ENCODE measurements around the gene ARL5B.

GRCh38 chr10:18721067-18721466, 61.8 kb downstream of the ARL5B start:
- TF ChIP-seq CTCF (conservative IDR thresholded peaks at IDR 0.05; ENCODE audit: low read depth, low read length) (no peak), MXI1 (IDR thresholded peaks at IDR 0.05; ENCODE audit: borderline replicate concordance, low read depth, low read length) (no peak), POLR2A (IDR thresholded peaks at IDR 0.05; ENCODE audit: low read depth, low read length) (no peak), USF2 (IDR thresholded peaks at IDR 0.05; ENCODE audit: low read depth, low read length) (no peak), RAD21 (IDR thresholded peaks at IDR 0.05; ENCODE audit: low read length) (no peak), MAZ (IDR thresholded peaks at IDR 0.05; ENCODE audit: borderline replicate concordance, low read depth, low read length) (no peak), NFE2L2 (IDR thresholded peaks at IDR 0.05; ENCODE audit: low read depth, low read length) (no peak), RCOR1 (IDR thresholded peaks at IDR 0.05; ENCODE audit: insufficient replicate concordance, low read length) (no peak), SMC3 (IDR thresholded peaks at IDR 0.05; ENCODE audit: low read depth, low read length) (no peak), BHLHE40 (IDR thresholded peaks at IDR 0.05; ENCODE audit: low read depth, low read length) (no peak), ELK1 (IDR thresholded peaks at IDR 0.05; ENCODE audit: borderline replicate concordance, low read depth, low read length) (no peak), RFX5 (IDR thresholded peaks at IDR 0.05; ENCODE audit: low read depth, low read length) (no peak), FOS (IDR thresholded peaks at IDR 0.05; ENCODE audit: low read depth, low read length) (no peak)

All from IMR-90 (cell line).